GM18870 (cell line): Measurements from ENCODE around the gene OSBPL5.

Source experiments
- ATAC-seq: cut with Tn5 transposase; IDR thresholded peaks from one replicate; pipeline ENCODE4 v1.9.1; 2021; ENCODE audit warnings: moderate library complexity; ENCODE audit not compliant: unreplicated experiment

OSBPL5 gene

DNA sequence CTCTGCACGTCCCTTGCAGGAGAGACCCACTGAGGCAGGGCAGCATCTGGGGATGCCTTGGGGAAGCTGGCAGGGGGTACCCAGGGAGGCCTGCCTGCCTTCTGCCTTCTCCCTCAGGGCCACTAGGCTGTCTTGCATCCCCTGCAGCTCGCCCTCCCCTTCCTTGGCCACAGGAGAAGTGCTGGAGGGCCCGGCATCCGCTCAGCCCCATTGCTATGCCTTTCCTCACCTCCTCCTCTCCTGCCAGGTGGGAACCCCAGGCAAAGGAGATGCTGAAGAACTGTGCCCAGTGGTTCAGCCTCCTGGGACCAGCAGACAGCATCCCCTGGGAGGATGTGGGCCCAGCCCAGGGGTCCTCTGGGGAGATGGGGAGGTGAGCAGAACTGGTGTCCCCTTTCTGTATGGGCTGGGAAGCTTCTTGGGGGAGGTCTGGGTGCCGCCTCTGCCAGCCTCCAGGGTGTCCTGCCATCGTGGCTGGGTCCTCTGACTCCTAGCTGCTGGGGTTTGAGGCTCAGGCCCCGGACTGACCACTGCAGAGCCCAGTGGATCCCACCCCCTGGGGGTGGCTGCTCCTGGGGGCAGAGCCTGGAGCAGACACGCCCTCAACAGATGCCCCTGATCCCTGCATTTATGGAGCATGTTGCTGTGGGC is 32.9 kb upstream of the OSBPL5 start:
- ATAC-seq: no peak

DNA sequence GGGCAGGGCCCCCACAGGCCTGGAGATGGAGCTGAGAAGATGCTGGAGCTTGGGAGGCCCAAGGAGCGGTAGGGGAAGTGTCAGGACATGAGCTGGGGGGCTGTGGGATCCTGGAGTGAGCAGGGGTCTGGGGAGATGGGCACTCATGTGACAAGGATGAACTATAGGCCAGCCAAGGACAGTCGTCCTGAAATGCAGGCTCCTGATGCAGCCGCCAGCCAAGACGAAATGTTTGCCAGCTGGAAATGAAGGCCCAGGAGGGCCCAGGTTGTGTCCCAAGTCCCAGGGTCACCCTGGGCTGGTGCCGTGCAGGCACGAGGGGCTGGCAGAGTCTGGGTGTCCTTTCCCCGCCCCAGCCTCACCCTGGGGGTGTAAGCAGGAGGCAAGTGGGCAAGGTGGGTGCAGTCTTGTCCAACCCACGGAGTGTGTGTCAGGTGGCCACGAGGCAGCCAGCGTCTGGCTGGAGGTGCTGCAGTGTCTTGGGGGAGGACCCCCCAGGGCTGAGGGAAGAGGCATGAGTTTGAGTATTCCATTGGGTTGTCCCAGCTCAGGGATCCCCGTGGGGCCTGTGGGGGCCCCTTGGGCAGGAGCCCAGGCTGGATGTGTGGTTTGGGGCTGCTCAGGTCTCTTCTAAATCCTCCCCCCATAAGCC is 32.1 kb upstream of the OSBPL5 start:
- ATAC-seq: no peak

DNA sequence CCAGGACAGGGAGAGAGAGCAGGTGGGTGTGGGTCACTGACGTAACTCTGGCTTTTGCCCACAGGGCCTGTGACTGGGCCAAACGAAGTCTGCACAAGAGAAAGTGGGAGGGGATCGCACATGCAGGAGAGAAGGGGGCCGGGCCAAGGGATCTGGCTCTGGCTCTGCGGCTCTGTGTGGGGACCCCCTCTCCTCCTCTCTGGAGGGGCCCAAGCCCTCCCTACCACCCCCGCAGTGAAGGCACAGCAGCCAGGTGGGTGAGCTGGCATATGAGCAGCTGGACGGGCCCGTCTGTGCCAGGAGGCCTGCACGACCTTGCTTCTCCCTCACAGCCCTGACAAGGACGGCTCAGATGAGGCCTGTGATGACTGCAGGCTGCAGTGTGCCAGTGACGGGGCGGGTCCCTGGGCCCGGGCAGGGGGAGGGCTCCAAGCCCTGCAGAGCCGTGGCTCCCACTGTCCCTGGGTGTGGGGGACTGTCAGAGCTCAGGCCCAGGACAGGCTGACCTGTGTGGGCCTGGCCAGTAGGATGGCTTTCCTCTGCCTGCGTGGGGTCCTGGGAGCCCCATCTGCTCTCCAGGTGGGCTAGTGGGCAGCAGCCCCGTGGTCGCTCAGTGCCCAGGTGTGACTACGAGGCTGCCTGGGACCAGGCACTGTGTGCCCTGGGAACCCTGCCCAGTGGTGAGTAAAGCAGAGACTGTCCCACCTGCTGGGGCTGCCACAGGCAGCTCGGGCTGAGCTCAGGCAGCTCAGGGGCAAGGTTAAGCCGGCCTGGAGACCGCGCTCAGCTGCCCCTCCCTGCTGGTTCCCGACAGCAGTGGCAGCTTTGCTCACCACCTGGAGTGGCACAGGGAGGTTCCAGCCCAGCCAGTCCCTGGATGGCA is 31.3 kb upstream of the OSBPL5 start:
- no peak for ATAC-seq

DNA sequence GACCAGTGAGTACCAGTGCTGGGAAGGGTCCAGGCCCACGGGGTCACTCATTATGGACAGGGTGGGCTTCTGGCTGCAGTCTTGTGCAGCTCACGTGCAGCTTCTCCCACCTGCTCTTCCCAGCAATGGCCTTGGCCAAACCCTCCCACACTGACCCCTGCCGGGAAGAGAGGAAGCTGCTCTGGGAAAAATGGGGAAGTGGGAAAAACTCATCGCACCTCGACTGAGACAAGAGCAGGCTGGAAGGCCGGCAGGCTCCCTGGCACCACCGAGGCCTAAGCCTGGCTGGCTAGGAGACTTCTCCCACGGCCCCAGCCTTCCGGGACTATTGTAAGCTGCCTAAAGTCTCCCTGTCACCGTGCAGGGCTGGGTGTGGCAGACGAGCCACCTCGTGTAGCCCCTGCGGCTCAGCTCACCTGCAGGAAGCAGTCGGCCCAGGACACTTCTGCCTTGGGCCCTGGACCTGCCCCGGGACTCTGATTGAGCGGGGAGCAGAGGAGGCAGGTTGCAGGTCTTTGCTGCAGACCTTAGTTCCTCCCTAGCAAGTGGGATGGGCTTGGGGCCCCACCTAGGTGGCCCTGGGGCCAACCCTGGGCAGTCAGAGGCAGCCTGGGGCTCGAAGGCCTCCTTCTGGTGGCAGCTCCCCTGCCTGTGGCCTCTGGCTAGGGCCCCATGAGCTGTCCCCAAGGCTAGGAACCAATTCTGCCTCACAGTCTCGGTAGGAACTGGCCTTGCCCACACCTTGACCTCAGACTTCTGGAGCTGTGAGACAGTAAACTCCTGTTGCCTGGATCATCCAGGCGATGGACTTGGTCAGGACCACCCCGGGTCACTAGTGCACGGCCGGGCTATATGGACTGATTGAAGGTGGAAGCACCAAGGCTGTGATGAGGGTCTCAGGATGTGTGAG is 30.4 kb upstream of the OSBPL5 start:
- ATAC-seq: no peak

DNA sequence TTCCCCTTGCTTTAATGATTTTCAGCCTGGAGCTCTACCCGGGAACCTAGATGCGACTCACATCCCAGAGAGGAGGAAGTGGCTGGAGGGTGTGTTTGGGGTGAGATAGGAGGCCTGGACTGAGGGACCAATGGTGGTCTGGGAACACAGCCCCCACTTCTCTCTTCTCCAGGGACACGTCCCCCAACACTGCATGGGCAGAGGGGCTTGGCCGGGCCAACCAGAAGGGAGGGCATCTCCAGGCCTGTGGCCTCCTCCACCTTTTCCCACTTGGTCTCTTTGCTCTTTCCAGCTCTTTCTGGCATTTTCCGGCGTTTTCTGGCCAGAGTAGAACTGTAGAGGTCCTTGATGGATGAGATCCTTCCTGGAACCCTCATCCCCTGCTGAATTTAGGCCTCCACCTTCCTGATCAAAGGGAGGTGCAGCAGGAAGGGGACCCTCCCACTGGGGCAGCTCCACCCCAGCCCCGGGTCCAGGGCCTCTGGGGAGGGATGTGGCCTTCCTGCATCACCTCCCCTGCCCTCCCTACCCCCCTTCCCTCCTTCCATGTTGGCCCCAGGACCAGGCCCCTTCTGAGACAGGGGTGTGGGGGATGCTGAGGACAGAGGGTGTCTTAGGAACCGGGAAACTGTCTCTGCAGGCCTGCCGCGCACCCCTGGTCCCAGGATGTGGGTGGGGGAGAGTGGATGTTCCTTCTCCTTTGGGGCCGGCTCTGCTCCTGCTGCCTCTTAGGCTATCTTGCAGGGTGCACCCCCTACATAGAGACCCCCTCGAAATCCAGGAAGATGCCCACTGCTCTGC is 29.1 kb upstream of the OSBPL5 start:
- no peak for ATAC-seq

DNA sequence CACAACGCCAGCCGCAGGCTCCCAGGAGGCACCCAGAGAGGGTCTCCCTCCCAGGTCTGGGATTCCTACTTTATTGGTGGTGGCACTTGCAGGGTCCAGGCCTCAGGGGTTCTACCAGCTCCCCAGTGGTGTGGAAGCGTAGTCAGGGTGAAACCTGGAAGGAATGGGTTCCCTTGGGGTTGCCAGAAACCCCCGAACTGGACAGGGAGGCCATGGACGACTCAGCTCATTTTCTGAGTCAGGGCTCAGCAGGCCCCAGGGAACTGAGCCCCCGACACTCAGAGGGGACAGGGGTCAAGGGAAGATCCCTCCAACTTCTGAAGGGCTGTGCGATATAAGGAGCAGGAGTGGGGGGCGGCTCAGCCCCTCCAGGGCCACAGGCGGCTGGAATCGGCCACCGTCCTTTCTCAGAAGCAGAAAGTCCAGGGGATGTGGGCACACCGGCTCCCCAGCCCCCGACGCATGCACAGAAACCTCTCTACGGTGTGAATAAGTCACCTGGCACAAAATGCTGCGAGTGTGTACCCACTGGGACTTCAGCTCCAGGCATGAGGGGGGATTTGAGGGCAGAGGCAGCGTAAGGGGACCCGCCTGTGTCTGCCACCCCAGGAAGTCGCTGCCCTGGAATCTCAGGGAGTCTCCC is 28.4 kb upstream of the OSBPL5 start:
- no peak for ATAC-seq

DNA sequence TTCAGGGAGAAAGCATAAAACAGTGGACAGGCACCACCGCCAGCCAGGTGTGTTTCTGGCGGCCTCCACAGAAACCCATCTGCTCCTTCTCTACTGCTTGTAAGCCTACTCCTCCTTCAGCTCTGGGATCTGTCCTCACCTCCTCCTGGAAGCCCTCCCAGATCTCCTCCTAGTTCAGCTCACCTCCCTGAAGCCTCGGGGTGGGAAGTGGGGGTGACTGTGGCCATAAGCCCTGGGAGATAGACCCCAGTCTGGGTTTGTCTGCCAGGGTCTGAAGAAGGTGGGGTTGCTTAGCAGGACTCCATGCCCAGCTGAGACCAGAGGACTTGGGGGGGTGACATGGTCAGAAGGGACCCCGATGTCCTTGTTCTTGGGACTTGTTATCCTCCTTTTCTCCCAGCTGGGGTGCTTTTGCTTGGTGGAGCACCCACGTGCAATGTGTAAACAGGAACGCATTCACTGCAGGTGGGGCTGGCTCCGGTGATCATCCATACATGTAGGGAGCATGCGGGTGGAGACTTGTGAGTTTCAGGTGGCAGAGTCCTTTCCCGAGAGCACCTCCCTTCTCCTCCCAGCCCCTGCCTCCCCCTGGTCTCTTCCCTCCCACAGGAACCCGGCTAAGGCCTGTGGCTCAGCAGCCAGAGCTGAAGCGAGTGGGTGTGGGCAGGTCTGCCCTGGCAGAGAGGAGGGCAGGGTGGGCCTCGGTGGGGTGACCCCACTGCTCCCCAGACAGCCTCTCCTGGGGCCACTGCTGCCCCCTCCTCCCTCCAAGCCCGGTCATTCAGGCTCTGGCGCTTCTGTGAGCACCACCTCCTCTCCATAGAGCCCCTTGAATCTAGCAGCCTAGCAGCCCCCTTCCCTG is 27.6 kb upstream of the OSBPL5 start:
- ATAC-seq: no peak

DNA sequence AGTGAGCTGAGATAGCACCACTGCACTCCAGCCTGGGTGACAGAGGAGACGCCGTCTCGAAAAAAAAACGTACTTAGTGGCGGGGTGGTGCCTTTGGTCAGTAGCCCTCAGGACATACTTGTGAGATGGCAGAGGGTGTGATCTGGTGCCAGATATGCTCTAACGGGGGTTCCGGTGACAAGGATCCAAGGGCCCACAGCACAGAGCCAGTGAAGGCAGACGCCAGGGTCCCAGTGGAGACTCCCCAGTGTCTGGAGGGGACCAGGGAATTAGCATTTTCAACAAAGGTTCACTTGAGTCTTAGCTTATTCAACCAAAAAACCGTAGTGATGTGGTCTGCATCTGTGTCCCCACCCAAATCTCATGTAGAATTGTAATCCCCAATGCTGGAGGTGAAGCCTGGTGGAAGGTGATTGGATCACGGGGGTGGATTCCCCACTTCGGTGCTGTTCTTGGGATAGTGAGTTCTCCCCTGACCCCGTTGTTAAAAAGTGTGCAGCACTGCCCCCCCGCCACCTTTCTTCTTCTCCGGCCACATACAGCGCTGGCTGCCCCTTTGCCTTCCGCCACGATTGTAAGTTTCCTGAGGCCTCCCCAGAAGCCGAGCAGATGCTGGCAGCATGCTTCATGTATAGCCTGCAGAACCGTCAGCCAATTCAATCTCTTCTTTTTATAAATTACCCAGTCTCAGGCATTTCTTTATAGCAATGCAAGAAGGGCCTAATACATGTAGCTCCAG is 26.6 kb upstream of the OSBPL5 start:
- ATAC-seq: no peak

DNA sequence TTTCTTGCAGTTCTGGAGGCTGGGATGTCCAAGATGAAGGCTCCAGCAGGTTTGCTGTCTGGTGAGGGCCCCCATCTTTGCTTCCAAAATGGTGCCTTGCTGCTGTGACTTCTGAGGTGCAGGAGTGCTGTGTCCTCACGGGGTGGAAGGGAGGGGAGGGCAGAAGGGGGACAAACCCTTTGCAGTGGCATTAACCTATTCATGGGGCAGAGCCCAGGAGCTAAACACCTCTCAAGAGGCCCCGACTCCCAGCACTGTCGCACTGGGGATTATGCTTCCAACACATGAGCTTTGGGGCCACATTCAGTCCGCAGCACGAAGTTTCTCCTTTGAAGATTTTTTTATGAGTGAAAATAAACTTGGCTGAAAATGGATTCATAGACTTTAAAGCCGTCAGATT is 25.5 kb upstream of the OSBPL5 start:
- no peak for ATAC-seq

DNA sequence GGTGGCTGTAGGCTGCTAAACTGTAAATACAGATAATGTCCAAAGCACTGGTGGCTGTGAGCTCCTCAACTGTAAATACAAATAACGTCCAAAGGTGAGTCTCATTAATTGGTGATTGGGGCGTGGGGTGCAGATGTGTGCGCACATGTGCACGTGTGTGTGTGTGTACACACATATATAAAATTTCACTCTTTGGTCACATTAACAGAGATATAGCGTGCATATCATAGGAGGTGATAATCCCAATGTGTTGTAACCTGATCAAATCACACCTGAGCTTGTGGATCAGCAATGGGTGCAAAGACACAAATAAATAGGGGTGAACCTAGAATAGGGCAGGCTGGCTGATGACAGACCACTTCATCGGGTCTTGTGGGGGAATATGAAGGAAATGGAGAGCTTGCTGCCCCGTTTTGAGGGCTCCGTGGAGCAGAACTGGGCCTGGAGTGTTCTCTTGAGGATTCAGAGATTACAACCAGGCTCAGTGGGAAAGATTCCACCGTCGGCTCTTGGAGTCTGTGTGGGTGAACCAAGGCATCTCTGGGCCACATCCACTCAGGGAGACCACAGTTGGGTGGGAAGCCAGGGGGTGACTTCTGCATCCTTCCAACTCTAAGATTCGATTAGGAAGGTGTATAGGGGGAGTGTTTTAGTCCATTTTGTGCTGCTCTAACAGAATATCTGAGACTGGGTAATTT is 24.9 kb upstream of the OSBPL5 start:
- no peak for ATAC-seq

DNA sequence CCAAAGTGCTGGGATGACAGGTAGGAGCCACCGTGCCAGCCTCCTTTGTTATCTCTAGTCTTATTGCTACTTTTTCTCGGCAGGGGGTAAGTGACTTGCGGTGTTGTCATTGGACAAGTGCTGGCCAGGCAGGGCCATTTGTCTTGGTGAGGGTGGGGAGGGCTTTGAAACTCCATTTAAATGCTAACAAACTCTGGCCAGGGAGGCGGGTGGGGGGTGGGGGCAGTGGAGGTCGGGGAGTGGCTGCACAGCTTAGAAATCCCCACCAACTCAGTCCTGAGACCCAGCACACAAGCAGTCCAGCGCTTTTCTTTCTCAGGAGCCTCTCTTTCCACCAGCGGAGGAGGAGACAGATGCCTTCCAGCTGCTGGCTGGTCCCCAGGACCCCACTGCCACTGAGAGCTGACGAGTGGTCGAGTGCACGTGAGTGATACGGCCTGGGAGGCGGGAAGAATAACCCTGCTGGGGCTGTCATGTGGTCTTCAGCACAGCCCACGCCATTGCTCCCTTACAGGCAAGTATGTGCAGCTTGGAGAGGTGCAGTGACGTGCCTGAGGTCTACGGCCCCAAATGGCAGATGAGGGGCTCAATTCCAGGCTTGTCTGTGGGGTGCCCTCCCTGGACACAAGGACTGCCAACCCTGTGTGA is 24.2 kb upstream of the OSBPL5 start:
- no peak for ATAC-seq

DNA sequence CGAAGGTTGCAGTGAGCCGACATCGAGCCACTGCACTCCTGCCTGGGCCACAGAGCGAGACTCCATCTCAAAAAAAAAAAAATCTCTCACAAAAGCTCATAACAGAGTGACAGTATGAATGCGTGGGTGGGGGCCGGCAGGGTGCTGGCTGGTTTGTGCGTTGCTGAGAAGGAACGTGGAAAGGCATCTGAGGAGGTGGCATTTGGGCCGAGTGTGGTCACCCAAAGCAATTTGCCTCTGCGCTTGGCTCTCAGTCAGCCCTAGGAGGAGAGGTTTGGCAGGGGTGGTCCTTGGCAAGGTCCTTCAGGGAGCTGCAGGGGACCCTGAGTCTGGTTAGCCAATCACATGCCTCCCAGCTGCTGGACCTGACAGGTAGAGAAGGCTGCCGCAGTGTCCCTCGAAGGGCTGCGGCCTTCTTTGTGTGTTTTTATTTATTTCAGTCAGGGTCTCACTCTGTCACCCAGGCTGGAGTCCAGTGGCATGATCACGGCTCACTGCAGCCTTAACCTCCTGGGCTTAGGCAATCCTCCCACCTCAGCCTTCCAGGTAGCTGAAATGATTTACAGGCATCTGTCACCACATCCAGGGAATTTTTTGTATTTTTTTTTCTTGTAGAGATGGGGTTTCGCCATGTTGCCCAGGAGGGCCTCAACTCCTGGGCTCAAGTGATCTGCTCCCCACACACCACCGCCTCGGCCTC is 23.5 kb upstream of the OSBPL5 start:
- ATAC-seq: no peak

DNA sequence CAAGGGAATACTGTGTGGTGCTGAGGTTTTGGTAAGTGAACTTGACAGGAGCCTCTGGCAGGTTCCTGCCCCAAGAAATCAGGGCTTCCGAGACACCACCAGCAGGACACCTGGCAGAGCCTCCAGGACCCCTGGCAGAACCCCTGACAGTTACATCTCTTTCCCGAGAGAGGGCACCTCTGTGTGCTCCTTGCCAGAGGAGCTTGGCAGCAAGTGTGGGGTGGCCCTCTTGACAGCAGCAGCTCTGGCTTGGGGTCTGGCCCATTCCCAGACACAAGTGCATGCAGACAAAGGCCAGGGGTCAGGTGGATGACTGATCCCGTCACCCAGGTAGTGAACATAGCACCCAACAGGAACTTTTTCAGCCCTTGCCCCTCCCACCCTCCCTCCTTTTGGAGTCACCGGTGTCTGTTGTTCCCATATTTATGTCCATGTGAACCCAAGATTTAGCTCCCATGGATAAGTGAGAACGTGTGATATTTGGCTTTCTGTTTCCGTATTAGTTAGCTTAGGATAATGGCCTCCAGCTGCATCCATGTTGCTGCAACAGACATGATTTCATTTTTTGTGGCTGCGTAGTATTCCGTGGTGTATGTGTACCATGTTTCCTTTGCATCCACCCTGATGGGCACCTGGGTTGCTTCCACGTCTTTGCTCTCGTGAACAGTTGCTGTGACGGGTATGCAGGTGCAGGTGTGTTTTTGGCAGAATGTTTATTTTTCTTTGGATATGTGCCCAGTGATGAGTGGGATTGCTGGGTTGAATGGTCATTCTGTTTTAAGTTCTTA is 21.2 kb upstream of the OSBPL5 start:
- ATAC-seq: no peak

DNA sequence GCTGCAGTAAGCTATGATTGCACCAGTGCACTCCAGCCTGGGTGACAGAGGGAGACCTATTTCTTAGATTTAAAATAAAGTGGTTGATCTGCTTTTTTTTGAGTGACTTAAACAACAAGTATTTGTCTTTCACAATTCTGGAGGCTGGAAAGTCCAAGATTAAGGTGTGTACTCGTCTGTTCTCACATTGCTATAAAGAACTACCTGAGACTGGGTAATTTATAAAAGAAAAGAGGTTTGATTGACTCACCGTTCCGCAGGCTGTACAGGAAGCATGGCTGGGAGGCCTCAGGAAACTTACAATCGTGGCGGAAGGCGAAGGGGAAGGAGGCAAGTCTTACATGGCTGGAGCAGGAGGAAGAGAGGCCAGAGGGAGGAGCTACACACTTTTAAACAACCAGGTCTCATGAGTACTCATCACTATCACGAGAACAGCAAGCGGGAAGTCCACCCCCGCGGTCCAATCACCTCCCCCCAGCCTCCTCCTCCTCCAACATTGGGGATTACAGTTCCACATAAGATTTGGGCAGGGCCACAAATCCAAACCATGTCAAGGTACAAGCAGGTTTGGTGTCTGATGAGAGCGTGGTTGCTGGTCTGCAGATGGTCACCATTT is 19.7 kb upstream of the OSBPL5 start:
- no peak for ATAC-seq

DNA sequence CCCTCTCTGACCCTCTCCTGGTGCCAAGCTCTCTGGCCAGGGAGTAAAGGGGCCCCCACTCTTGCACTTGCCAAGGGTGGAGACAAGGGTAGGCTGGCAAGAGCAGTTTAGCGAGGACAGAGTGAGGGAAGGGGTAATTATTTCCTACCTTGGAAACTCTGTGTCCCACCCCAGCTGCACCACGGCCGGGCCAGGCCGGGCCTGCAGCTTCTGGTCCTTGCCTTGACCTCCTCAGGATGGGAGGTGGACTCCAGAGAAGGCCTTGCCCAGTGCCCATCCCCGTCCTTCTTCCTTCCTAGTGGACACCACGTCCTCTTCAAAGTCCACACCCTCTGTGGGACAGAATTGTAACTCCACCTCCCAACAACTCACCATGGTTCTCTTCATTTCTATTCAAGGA is 18.4 kb upstream of the OSBPL5 start:
- no peak for ATAC-seq
